ENCODE data around the gene CNKSR1.

GRCh38 chr1:26145041-26145959 is 32.0 kb upstream of the CNKSR1 start:
- TF ChIP-seq MLX (CRISPR knock-in tag; IDR thresholded peaks at IDR 0.05): no peak
- no peak for TF ChIP-seq E2F1 (CRISPR knock-in tag; IDR thresholded peaks at IDR 0.05)
- TF ChIP-seq CTCF (IDR thresholded peaks at IDR 0.05): peak; percentile 58
- TF ChIP-seq TCF7 (CRISPR knock-in tag; IDR thresholded peaks at IDR 0.05; ENCODE audit: low read depth): no peak
- TF ChIP-seq ZNF121 (CRISPR knock-in tag; IDR thresholded peaks at IDR 0.05): no peak
- no peak for TF ChIP-seq ZNF232 (CRISPR knock-in tag; IDR thresholded peaks at IDR 0.05)
